HG03558 (cell line): ENCODE measurements around the gene WDCP.

ENCODE experiments used
- ATAC-seq: cut with Tn5 transposase; IDR thresholded peaks from one replicate; pipeline ENCODE4 v1.9.1; 2021; ENCODE audit warnings: moderate number of reproducible peaks; ENCODE audit not compliant: unreplicated experiment; ENCODE audit errors: extremely low read depth

The WDCP gene

DNA sequence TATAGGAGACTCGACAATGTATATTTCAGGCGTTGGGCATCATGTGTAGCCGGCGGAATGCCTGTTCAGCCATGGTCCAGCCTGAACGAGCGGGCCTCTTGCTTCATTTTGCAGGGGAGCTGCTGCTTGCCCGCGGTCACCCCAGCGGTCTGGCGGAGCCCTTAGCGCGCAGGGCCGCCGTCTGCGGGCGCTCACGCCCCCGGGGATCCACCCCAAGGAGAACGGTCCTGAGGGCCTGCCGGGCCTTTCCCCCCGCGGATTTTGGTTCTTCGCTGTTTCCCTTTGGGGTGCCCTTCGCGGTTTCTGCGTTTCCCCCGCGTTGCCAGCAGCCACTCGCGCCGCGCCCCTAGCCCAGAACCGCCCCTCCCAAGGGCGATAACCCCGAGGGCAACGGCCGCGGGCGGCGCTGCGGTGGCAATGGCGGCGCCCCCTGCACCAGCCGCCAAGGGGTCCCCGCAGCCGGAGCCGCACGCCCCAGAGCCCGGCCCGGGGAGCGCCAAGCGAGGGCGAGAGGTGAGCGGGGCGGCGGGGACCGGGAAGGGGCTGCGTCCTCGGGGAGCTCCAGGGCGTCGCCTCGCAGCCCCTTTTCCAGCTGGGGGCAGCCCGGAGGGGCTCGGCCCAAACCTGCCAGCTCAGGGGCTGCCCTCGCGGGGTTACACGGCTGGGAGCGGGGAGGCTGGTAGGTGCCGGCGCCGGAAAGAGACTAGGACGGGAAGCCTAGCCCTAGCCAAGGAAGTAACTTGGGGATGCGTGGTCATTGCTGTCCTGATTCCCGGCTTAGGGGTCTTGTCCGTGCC, 37.3 kb downstream of the WDCP start, which contains the start of gene MFSD2B:
Gene MFSD2B (plus strand): TSS at position 406 of the 797 bp plus-strand sequence. CDS start 12 bp downstream, at position 418.
- no peak for ATAC-seq

DNA sequence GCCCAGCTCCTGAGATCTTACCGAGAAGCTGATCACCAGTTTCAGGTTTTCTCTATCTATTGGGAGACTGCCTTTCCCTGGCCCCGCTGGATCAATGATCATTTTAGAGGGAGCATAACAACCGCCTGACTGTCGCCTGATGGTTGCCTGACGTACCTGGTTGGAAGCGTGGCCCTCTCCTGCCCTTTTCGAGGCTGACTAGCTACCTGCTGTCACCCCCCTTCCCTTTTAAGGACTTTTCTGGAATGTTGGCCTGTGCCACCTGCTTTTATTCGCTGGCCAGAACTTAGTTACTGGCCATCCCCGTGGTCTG, 37.9 kb downstream of the WDCP start:
- ATAC-seq, result no peak

DNA sequence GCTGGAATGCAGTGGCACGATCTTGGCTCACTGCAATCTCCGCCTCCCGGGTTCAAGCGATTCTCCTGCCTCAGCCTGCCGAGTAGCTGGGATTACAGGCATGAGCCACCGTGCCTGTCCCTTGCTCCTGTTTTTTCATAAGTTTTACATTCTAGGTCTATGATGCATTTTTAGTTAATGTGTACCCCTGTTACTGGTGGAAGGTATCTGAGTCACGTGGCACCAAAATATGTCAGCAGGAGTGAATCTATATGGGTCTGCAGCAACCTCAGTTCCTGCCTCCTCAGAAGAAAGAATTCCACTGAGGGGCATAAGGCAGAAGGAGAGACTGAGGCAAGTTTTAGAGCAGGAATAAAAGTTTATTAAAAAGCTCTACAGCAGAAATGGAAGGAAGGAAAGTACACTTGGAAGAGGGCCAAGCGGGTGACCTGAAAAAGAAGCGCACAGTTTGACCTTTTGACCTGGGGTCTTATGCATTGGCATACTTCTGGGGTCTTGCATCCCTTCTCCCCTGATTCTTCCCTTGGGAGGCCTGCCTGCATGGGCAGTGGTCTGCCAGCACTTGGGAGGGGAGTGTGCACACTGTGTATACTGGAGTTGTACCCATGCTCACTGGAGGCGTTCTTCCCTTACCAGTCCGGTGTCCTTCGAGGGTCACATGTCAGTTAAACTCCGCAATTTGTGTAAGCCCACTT, 38.4 kb downstream of the WDCP start:
- ATAC-seq, result no peak

- ATAC-seq, result no peak
Measured at GRCh38 chr2:24007693-24008092, 39.5 kb downstream of the WDCP start.

DNA sequence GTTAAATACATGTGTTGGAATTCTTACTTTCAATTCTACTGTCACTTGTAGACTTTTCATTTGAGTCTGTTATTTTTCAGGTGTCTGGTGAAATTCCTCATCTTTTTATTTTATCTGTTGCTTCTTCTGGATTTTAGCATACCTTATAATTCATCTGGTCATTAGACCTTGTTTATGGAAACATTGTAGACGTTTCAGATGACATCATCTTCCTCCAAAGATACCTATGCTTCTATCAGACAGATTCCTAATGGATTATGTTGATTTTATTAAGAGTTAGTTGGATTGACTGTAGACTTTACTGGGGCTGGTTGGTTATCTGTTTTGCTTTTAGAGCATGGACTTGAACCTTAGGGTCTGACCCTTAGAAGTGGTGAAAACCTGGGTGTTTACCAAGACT, 52.6 kb downstream of the WDCP start:
- no peak for ATAC-seq

- no peak for ATAC-seq
Measured at GRCh38 chr2:23993736-23994269, 53.4 kb downstream of the WDCP start.

DNA sequence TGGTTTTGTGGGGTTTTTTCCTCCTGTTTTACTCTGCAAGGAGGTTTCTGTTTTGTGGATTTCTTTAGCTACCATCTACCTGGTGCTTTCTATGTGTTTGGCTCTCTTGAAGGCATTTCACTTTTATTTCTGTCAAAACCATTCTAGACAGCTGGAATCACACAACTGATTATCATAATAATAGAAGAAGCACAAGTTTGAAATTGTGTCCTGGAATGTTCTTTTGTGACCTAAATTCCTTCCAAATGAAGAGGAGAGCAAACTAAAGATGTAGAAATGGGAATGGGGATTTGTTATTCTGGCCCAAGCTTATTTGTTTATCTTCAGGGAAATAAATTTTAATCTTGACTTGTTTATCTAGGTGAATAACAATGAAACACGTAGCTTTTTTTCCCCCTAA, 54.3 kb downstream of the WDCP start:
- no peak for ATAC-seq

DNA sequence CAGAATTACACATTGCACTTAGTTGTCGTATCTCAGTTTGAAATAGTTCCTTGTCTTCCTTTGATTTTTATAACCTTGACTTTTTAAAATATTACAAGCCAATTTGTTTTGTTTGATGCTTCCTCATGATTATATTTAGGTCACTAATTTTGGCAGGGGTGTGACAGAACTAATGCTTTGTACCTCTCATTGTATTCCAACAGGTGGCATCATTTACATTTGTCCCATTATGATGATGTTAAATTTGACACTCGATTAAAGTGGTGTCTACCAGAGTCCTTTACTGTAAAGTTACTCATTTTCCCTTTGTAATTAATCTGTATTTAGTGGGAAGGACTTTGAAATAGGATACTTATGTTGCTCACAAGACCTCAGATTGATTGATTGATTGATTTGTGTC, 58.8 kb downstream of the WDCP start:
- ATAC-seq, result no peak
